ENCODE data around the gene CYP2F1.

CYP2F1 gene

DNA sequence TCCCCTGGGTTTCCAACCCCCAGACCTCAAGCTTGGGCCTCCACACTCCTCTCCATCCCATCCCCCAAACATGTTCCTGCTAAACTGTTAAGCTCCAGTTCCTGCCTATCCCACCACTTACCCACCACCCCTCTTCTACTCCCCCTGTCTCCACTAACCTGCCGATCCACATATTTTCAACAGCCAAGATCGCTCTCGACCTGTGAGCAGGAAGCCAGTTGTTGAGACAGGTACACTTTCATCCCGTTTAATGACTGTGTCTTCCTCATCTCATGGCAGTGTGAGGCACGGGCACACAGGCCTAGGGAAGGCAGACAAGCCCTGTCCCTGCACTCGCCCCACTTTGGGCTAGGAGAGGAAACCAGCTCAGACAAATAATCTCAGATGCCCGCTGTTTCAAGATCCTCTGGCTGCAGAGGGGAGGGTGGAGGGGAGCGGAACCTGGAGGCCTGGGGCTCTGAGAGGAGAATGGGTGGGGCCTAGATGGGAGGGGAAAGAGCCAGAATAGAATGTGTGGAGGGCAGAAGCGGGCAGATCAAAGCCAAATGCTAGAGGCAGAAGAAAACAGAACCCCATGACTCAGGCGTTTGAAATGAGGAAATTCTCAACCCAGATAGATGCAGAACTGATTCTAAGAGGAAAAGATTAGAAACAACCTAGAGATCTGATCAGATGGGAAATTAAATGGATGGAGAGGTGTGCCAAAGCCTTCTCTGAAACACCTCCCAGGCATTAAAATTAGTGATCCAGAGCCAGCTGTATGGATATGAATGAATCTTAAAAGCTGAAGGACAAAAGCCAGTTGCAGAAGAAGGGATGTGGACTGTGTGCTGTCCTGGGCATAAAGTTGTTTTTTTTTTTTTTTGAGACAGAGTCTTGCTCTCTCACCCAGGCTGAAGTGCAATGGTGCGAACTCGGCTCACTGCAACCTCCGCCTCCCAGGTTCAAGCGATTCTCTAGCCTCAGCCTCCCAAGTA lies 61.9 kb downstream of the CYP2F1 start:
- H3K27ac ChIP-seq = no peak overlapping the region
- TF ChIP-seq, protein P1, sequence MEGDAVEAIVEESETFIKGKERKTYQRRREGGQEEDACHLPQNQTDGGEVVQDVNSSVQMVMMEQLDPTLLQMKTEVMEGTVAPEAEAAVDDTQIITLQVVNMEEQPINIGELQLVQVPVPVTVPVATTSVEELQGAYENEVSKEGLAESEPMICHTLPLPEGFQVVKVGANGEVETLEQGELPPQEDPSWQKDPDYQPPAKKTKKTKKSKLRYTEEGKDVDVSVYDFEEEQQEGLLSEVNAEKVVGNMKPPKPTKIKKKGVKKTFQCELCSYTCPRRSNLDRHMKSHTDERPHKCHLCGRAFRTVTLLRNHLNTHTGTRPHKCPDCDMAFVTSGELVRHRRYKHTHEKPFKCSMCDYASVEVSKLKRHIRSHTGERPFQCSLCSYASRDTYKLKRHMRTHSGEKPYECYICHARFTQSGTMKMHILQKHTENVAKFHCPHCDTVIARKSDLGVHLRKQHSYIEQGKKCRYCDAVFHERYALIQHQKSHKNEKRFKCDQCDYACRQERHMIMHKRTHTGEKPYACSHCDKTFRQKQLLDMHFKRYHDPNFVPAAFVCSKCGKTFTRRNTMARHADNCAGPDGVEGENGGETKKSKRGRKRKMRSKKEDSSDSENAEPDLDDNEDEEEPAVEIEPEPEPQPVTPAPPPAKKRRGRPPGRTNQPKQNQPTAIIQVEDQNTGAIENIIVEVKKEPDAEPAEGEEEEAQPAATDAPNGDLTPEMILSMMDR (conservative IDR thresholded peaks at IDR 0.05) = no peak
